Effector CD8-positive, alpha-beta T cell (primary cell): ENCODE measurements around the gene PAX2.

Source experiments
- DNase-seq: peaks from one replicate; lab custom pipeline; 2025; lab: John Stamatoyannopoulos, UW

The PAX2 gene

DNA sequence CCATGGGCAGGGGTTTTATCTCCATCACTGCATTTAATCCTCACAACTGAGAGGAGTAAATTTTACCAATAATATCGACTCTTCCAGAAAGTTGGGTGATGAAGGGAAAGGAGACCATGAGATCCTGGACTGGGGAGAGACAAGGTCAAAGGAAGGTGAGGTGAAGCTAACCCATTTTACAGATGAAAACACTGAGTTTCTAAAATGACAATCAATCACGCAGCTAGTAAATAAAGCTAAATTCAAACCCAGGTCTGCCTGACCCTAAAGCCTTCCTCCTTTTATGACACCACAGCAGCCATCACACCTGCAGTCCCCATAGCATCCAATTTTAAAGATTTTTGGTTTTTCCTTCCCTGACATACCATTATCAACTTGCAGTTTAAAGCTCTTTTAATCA is 103.4 kb downstream of the PAX2 start:
- DNase-seq = no peak

DNA sequence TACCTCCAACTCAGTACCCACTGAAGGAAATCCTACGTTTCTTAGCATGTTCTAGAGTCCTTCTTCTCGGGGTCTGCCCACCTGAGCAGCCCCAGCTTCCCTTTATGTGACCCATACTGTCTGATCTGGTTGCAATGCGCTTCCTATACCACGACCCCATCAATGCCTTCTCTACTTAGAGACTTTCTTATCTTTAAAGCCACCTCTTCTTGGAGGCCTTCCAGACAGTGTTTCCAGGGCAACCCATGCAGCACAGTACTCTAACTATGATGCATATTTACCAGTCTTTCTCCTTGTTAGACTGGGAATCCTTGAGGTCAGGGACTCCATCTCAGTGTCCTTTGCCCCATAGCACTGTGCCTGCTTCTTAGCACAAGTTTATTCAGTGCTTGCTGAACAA is 112.9 kb downstream of the PAX2 start:
- DNase-seq = no peak

- DNase-seq = no peak
These were observed 113.5 kb downstream of the PAX2 start for GRCh38 chr10:100858747-100859483.

GRCh38 chr10:100859484-100859763 is 114.0 kb downstream of the PAX2 start:
- no peak for DNase-seq

DNA sequence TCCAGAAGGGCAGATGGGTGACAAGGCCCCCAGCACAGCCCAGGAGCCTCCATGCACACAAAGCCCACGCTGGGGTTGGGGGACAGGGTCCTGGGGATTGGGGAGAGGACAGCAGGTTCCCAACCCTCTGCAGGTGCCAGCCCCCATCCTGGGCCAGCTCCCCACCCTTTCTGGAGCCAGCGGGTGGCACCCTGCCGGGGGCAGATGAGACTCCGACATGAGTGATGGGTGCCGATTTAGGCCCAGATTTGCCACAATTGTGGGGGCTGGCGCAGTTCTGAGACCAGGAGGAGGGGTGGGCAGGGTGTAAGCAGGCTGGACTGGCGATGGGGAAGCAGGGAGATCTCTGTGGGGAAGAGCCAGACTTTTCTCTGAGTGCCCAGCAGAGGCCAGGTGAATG is 118.1 kb downstream of the PAX2 start:
- DNase-seq = no peak

DNA sequence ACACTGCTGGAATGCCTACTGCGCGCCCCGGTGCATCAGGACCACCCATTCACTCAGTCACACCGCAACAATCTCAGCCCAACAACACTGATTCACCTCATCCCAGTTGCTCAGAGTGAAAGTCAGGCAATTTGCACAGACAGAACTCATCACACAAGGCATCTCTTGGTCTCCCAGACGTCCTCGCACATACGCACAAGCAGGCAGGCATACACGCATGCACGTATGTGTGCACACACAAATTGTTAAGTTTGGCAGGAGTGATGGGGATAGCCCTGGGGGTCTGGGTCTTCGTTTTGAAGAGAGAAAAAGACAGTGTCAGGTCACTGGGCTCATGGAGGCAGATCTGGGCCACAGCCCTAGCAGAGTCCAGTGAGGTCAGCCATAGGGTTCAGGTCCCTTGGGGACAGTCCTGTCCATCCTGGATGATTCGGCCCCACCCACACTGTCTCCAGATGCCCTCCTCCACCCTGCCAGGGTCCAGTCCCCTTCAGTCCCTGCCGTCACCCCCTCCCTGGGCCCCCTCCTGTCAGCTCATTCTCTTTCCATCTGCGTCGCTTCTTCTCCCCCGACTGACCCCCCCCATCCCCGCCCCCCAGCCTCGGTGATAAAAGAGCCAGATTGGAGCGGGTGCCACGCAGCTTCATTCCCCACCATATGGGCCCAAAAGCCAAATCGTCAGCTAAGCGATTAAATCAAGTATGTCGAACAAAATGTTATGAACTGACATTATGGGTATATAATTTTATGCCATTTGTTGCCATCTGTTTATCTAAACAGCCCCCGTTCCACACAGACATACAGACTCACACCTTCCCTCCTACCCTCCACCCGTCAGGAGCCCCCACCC is 118.9 kb downstream of the PAX2 start:
- DNase-seq = no peak

DNA sequence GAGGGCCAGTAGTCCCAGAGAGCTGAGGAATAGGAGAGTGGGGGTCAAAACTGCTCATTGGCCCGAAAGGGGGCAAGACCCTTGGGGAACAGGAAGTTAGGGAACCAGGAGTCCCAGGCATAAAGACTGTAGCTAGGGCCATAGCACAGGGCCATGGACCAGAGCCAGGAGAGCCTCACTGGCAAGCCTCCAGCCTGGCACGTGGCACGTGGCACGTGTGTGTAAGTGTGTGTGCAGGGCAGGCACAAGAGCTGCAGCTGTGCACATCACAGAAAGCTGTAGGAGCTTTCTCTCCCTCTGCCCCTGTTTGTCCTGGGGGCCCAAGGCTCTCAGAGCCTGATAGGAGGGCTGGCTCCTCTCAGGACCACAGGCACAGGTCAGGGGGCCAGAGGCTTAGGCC is 119.6 kb downstream of the PAX2 start:
- no peak for DNase-seq

DNA sequence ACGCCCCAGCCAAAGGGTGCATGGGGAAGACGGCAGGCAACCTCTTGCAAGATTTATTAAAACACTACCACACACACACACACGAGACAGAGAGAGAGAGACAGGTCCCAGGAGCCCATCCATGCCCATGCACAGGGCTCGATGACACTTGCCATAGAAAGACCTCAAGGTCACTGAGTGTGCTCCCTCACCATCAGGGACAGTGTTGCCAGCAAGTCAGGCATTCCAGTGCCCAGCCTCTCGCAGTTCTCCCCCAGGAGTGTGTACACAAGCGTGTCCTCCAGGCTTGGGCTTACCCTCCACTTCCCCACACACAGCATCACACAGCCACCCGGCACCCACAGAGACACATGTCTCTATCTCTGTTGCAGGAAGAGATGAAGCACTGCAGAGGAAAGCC is 120.6 kb downstream of the PAX2 start:
- no peak for DNase-seq

GRCh38 chr10:100866575-100867098 is 121.3 kb downstream of the PAX2 start:
- no peak for DNase-seq

DNA sequence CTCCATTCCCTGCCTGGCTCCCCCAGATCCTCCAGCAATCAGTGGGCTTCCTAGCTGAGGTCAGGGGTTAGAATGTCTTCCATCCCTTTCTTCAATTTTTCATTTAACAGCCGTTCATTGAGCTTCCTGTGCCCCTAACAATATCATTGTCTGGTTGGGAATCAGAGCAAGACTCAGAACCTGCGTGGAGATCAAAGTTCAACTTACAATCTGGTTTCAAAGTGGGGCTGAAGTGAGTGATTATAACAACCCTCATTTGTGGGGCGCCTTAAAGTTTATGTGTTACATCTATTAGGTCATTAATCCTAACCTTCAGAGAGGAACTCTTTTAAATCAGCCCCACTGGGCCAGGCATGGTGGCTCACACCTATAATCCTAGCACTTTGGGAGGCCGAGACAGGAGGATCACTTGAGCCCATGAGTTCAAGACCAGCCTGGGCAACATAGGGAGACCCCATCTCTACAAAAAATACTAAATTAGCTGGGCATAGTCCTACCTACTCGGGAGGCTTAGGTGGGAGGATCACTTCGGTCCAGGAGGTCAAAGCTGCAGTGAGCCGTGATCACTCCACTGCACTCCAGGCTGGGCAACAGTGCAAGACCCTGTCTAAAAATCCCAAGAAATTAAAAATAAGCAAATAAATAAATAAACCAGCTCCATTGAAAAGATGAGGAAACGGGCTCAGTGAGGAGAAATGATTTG is 122.0 kb downstream of the PAX2 start:
- DNase-seq = no peak

- no peak for DNase-seq
These were observed 123.0 kb downstream of the PAX2 start for GRCh38 chr10:100868382-100868781.

DNA sequence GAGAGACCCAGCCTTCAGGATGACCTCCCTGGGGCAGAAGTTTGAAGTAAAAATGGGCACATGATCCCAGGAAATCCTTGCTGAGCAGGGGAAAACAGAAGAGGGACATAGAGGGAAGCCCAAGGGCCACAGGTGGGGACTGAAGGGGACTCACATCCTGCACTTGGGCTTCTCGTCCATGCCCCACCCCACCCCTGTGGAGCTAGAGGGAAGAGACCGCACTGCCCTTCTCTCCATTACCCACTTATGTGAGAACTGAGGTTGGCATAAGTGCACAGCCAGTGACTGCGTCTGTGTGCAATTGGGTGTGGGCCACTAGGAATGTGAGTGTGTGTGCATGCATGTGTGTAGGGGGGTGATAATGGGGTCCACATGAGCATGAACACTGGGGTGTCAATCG is 124.0 kb downstream of the PAX2 start:
- DNase-seq = no peak

- DNase-seq = peak; percentile 9
These were observed 126.8 kb downstream of the PAX2 start for GRCh38 chr10:100872034-100872791.

- DNase-seq = no peak
These were observed 127.9 kb downstream of the PAX2 start for GRCh38 chr10:100873146-100873826.

GRCh38 chr10:100873827-100874326 is 128.5 kb downstream of the PAX2 start:
- no peak for DNase-seq

GRCh38 chr10:100874702-100875483 is 129.5 kb downstream of the PAX2 start:
- DNase-seq = no peak

DNA sequence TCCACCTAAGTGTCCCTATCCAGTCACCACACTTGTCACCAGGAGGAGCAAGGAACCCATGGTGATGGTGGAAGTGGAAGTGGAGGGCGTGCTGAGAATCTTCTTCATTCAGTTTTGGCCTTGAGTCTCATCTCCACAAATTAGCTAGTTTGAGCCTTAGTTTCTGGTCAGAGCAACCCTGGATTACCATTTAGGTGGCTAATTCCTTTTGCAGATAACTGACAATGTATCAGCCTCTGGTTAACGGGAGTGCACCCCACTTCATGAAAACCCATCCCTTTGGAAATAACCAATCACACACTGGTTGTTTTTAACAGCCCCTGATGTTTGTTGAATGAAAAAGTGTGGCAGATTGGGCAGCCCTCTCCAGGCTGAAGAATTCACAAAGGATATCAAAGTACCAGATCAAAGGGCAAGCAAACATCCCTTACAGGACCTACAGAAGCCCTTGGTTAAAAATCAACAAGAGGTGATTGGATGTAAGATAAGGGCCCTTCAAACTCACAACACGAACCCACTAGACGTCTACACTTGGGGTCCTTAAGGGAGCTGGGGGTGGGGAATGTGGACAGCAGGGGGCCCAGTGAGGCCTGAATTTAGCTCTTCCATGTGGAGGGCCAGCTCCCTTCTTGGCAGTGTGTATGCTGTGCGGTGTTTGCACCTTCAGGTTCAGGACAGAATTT is 130.2 kb downstream of the PAX2 start:
- no peak for DNase-seq

- DNase-seq = no peak
These were observed 131.4 kb downstream of the PAX2 start for GRCh38 chr10:100876585-100877460.

DNA sequence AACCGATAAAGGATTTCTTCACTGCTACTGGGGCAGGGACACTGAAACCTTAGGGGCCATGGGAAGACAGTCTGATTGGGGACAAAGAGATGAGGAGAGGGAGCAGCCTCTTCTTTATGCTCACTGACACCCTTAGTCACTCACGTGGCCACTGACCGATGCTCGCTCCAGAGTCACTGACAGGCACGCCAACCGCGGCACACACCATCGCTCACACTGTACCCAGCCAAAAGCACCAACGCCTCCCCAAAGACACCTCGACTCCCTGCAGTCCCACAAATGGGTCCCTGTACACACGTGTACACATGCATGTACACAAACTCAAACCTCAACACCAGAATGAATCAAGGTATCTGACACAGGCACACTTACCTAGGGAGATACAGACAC is 132.1 kb downstream of the PAX2 start:
- DNase-seq = no peak
